GM15510 (cell line): ENCODE measurements around the gene CD180.

Experiments used
- POLR2A ChIP-seq: IDR thresholded peaks from 3 replicates; pipeline ENCODE4 v1.6.1; 2011; ENCODE audit warnings: borderline replicate concordance; ENCODE audit not compliant: insufficient read length; ENCODE audit errors: extremely low read depth

CD180 gene

DNA sequence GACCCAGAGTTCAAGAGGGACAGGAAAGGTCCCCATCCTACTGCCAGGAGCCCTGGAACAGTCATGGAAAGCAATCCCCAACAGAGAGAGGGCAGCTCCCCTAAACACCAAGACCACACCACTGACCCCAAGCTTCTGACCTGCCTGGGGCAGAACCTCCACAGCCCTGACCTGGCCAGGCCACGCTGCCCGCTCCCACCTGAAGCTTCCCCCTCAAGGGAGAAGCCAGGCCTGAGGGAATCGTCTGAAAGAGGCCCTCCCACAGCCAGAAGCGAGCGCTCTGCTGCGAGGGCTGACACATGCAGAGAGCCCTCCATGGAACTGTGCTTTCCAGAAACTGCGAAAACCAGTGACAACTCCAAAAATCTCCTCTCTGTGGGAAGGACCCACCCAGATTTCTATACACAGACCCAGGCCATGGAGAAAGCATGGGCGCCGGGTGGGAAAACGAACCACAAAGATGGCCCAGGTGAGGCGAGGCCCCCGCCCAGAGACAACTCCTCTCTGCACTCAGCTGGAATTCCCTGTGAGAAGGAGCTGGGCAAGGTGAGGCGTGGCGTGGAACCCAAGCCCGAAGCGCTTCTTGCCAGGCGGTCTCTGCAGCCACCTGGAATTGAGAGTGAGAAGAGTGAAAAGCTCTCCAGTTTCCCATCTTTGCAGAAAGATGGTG, 31.6 kb downstream of the CD180 start:
- no peak for TF ChIP-seq POLR2A

DNA sequence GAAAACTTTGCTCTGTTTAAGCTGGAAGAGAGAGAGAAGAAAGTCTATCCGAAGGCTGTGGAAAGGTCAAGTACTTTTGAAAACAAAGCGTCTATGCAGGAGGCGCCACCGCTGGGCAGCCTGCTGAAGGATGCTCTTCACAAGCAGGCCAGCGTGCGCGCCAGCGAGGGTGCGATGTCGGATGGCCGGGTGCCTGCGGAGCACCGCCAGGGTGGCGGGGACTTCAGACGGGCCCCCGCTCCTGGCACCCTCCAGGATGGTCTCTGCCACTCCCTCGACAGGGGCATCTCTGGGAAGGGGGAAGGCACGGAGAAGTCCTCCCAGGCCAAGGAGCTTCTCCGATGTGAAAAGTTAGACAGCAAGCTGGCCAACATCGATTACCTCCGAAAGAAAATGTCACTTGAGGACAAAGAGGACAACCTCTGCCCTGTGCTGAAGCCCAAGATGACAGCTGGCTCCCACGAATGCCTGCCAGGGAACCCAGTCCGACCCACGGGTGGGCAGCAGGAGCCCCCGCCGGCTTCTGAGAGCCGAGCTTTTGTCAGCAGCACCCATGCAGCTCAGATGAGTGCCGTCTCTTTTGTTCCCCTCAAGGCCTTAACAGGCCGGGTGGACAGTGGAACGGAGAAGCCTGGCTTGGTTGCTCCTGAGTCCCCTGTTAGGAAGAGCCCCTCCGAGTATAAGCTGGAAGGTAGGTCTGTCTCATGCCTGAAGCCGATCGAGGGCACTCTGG, 32.6 kb downstream of the CD180 start:
- TF ChIP-seq POLR2A: no peak

DNA sequence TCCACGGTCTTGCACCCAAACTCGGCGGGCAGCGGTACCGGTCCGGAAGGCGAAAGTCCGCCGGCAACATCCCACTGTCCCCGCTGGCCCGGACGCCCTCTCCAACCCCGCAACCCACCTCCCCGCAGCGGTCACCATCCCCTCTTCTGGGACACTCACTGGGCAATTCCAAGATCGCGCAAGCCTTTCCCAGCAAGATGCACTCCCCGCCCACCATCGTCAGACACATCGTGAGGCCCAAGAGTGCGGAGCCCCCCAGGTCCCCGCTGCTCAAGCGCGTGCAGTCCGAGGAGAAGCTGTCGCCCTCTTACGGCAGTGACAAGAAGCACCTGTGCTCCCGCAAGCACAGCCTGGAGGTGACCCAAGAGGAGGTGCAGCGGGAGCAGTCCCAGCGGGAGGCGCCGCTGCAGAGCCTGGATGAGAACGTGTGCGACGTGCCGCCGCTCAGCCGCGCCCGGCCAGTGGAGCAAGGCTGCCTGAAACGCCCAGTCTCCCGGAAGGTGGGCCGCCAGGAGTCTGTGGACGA, 33.3 kb downstream of the CD180 start:
- TF ChIP-seq POLR2A: no peak

DNA sequence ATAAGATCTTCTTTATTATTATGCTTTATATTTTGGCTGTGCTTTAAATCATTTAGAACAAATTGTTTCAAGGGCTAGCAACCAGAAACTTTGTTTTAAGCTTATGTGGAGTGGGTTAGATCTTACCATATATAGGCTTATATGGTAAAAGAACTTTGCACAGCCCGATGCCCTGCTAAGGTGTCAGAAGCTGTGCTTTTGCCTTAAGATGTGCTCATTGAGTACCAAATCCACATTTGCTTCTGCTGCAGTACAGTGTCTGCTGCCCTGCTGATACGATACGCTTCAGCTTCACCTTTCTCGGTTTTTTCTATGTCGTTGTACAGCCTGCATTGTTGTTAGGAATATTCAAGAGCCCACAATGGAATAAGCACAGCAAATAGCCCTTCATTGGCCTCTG, 34.8 kb downstream of the CD180 start:
- TF ChIP-seq POLR2A: no peak

DNA sequence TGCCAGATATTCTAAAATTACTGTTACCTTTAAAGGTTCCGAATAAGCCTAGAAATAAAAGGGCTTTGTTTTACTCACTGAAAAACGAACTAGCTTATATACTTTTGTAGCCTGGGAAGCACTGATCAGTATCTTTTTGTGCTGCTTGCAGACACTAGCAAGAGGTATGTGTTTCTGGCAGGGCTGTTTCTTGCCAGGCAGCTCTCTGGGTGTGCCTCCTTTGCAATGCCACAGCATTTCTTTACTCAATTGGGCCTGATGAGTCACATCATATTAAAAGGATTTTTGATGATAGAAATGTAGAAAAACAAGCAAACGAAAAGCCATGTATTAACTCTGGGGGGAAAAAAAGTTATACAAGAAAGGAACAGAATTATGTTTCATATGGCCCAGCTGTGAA, 35.6 kb downstream of the CD180 start:
- TF ChIP-seq POLR2A: no peak

DNA sequence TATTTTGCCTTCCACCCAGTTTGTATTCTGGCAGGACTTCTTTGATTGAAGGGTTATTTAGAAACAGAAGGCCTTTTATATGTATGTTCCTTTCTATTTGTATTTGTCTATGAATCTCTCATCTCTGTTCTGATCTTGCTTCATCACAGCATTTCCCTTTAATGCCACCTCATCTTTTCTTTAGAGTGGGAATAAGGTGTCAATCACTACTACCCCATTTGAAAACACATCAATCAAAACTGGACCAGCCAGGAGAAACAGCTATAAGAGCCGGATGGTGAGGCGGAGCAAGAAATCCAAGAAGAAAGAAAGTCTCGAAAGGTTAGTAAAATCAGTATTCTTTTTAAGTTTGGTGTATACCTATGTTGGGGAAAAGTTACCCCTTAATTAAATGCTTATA, 36.3 kb downstream of the CD180 start:
- no peak for TF ChIP-seq POLR2A

DNA sequence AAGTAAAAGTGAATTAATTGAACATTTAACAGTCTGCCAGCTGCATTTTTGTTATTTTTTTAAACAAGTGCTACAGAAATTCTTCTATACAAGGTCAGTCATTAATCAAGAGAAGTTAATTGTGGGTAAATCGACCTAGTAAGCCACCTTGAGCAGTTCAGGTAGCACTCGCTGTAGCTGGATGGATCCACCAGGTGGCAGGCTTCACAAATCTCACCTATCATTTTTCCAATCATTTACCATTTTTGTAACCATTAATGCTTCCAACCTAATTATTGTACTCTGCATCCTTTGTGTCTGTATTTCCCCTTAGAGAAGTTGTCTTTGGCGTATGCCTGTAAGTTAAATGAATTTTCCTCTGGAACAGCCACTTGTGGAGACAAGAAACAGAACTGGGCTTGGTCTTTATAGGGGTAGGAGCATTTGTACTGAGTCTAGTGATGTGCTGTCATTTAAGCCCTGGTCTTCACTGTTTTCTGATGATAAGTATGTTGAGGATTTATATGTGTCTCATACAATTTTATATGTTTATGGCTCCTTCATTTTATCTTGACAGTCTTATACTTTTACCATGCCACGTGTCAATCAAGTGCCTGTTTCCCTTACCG, 39.5 kb downstream of the CD180 start:
- TF ChIP-seq POLR2A: no peak

DNA sequence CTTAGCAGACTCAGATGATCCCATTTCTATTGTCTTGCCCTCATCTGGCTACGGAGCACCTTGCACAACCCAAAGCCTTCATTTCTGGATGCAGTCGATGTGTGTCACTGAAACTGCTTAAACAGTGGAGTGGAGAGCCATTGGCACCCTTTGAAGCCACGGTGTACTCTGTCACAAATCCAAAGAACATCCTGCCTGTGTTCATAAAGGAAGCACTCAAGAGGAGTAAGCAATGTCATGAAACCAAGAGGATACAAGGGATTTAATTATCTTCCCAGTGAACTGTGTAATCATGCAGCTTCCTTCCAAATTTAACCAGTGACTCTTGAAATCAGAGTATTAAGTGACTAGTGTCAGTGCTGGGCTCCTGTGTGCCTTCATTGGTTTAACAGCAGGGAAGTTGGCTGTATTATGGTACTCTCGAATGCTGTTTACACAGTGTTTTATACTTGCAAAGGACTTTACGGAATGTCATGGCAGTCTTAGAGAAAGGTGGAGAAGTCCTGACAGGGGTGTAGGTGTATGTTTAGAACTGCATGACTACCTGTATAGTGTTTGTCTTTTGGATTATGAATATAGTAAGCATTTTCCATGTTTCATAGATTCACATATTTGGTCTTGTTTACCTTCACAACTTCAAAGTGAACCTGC, 41.9 kb downstream of the CD180 start:
- TF ChIP-seq POLR2A: no peak

DNA sequence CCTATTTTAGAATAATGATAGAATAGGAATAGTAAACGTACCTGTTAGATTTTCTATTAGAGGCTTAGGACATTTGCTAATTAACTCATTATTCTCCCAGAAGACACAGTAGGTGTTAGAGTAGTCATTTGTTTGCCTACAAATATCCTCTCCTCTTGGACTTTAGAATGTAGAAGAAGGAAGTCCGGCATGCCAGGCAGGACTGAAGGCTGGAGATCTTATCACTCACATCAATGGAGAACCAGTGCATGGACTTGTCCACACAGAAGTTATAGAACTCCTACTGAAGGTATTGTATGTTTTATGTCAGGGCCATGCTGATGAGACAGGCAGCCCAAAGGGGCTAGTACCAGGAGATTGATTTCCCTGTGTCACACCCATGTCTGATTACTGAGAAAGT, 43.3 kb downstream of the CD180 start:
- TF ChIP-seq POLR2A: no peak

DNA sequence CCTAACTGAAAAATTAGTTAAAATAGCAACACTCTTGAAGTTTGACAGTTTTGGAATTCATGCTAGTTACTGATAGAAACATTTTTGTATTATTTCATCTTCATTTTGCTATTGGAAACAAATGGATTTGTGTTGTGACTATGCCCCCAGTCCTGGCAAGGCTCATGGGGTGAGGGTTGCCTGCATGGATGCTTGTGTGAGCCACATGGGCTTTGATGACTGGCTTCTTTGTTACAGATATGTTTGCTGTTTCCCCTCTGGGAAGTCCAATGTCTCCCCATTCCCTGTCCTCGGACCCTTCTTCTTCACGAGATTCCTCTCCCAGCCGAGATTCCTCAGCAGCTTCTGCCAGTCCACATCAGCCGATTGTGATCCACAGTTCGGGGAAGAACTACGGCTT, 44.2 kb downstream of the CD180 start:
- no peak for TF ChIP-seq POLR2A

DNA sequence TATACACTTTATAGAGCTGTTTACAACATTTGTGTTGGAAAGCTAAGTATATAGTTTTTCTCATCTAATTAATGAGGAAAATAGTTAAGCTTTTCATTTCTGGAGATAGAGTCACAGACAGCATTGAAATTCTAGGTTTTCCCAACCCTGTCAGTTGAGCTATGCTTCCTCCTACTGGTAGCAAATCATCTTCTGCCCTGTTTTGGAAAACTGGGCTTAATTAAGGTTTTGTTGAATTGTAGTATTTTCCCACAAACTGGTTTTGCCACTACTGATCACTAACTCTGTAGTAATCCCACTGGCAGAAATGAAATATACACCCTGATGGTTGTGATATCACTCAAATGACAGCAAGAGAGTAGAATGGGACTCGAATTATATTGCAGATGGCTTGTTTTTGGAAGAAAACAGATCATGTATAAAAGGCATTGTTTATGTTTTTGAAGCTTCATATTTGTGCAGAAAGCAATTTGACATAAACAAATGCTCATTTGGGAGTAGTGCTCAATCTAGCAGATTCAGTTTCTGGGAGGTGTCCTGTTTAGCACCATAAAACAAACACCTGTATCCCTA, 46.6 kb downstream of the CD180 start:
- no peak for TF ChIP-seq POLR2A

DNA sequence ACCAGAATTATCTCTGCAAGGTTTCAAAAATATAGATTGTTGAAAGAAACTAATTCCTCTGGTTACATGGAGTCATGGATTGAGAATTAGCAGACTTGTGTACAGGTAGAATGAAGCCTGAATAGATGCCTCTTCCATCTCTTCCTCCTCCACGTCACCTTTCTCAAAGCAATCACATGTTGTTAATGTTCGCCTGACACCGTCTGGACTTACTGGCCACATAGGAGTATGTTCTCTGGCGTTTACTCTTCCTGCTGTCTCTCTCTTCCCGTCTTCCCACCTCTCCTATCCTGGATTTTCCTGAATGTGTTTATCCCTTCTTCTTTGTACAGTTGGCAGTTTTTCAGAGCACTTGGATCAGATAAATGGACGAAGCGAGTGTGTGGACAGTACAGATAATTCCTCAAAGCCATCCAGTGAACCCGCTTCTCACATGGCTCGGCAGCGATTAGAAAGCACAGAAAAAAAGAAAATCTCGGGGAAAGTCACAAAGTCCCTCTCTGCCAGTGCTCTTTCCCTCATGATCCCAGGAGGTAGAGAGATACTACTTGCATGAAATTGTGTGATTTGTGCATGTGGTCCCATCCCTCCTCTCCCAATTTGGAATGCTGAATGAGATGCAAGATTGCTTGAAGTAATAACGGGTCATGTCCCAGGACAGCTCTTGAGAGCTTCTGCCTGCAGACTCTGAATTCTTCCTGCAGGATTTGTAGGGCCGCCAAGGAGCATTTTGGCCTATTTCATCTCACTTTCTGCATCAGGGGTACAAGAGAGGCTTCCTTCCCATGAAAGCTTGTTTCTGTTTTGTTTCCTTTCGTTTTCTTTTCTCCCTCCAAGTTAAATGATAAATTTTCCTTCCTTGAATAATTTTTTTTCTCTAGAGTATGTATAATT, 47.3 kb downstream of the CD180 start:
- TF ChIP-seq POLR2A: no peak

DNA sequence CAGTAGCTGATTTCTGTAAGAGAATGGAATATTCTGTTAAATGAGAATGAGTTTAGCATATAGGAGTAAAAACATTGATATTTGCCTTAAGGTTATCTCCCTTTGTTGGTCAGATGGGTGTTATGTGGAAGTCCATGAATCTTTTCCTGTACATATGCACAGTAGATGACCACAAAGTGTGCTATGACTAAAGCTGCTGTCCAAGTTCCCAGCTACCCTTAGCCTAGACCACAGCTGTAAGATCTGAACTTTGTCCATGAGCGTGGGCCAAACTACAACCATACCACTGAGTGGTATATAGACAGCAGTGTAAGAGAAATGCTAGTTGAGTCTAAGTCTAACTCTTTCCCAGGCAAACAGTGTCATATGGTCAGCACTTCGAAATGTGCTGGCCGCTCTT, 48.8 kb downstream of the CD180 start:
- no peak for TF ChIP-seq POLR2A

DNA sequence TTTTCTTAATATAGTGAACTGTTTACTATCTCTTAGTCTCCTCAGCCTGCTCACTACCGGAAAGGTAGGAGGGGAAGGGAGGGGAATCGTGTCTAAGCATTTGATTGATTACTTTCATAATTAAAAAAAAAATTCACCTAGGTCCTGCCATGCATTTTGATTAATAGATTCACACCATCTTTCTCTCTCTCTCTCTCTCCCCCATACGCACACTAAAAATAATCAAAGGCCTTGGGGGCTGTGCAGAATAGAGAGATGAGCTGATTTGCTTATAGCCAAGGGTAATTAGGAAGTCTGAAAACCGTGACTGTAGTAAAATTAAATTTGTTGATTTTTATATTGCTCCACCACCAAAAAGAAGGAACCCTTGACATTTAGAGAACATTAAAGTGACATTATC, 49.6 kb downstream of the CD180 start:
- no peak for TF ChIP-seq POLR2A
